DMS153 treated with DMSO at 0.1 percent for 48 hours (cell line): ENCODE data around the gene RPS4Y2.

Experiments
- DNase-seq: peaks from one replicate; lab custom pipeline; 2025; ENCODE audit not compliant: unreplicated experiment; lab: John Stamatoyannopoulos, UW

RPS4Y2 gene

DNA sequence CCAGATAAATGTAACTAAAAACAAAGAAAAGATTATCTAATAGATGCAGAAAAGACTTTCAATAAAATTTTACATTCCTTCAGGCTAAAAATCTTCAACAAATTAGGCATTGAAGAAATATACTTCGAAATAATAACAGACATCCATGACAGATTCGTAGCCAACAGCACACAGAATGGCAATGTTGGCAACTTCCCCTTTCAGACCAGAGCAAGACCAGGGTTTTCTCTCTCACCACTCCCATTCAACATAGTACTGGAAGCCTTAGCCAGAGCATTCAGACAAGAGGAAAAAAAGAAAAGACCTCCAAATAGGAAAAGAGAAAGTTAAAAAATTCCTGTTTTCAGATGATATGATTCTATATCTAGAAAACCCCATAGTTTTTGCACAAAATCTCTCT is 61.2 kb downstream of the RPS4Y2 start:
- DNase-seq, result no peak
